OCI-LY7 (cell line): ENCODE results near the gene INSC.

ENCODE experiments used
- EZH2phosphoT487 ChIP-seq: fragments of 200-600 bp; sonication (generic); IDR thresholded peaks from 2 replicates; pipeline ENCODE4 v1.6.1; 2018; ENCODE audit warnings: low read depth, borderline replicate concordance, mild to moderate bottlenecking, mixed run types, antibody characterized with exemption, low read length, moderate library complexity, mixed read lengths
- TF ChIP-seq, protein P1 (sequence below): fragments of 200-600 bp; sonication (generic); conservative IDR thresholded peaks from 2 replicates; pipeline ENCODE4 v1.5.1; 2014; ENCODE audit warnings: mild to moderate bottlenecking, antibody characterized with exemption, low read length, moderate library complexity, mixed read lengths

- TF ChIP-seq, protein P1, sequence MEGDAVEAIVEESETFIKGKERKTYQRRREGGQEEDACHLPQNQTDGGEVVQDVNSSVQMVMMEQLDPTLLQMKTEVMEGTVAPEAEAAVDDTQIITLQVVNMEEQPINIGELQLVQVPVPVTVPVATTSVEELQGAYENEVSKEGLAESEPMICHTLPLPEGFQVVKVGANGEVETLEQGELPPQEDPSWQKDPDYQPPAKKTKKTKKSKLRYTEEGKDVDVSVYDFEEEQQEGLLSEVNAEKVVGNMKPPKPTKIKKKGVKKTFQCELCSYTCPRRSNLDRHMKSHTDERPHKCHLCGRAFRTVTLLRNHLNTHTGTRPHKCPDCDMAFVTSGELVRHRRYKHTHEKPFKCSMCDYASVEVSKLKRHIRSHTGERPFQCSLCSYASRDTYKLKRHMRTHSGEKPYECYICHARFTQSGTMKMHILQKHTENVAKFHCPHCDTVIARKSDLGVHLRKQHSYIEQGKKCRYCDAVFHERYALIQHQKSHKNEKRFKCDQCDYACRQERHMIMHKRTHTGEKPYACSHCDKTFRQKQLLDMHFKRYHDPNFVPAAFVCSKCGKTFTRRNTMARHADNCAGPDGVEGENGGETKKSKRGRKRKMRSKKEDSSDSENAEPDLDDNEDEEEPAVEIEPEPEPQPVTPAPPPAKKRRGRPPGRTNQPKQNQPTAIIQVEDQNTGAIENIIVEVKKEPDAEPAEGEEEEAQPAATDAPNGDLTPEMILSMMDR: no peak
- no peak for TF ChIP-seq EZH2phosphoT487
These were observed 77.4 kb downstream of the INSC start for GRCh38 chr11:15192005-15192556.
